HG02970 (cell line): ENCODE results near the gene DGKB.

ENCODE experiments used
- ATAC-seq: cut with Tn5 transposase; IDR thresholded peaks from one replicate; pipeline ENCODE4 v1.9.1; 2021; ENCODE audit warnings: mild to moderate bottlenecking, moderate library complexity, moderate number of reproducible peaks; ENCODE audit not compliant: unreplicated experiment, low FRiP score

The DGKB gene

GRCh38 chr7:14604606-14605005 is 297.9 kb downstream of the DGKB start:
- no peak for ATAC-seq

- ATAC-seq = no peak
These were observed 299.7 kb downstream of the DGKB start for GRCh38 chr7:14602851-14603250.

GRCh38 chr7:14600766-14601367 is 301.7 kb downstream of the DGKB start:
- no peak for ATAC-seq

- no peak for ATAC-seq
These were observed 303.6 kb downstream of the DGKB start for GRCh38 chr7:14598978-14599377.

- ATAC-seq = no peak
These were observed 306.1 kb downstream of the DGKB start for GRCh38 chr7:14596421-14596820.

GRCh38 chr7:14590206-14590605 is 312.3 kb downstream of the DGKB start:
- ATAC-seq = no peak

DNA sequence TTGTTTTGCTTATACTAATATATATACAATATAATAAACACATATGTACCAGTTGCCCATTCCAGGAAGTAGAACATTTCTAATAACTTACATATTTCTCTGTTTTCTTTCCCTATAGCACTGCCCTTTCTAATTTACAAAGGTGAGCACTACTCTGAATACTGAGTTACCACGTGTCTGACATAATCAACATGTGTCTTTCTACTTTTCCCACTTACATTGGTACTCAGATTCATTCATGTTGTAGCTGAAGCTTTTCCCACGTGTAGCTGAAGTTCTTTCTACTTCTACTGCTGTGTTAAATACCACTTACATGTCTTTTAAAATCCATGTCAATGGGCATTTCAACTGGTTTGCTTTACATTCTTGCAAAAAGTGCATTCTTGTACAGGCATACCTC is 317.3 kb downstream of the DGKB start:
- ATAC-seq = no peak

- ATAC-seq = no peak
These were observed 319.0 kb downstream of the DGKB start for GRCh38 chr7:14583518-14583917.

DNA sequence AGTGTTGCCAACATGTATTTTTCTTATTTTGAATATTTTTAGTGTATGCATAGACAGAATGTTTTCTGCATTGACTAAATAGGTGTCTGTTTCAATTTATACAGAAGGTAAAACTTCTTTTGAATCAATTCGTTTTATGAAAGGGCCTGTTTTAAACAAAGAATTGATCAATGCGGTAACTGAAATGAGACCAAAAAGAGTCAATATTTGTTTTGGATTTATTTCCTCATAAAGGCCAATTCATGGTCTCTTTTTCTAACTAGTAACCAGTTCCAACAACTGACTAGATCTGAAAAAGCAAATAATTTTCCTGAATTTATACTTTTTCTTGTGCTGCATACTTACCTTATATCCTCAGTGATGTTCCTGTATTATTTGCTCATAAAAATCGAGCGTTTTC is 320.5 kb downstream of the DGKB start:
- ATAC-seq = no peak

- no peak for ATAC-seq
These were observed 322.6 kb downstream of the DGKB start for GRCh38 chr7:14579971-14580370.

DNA sequence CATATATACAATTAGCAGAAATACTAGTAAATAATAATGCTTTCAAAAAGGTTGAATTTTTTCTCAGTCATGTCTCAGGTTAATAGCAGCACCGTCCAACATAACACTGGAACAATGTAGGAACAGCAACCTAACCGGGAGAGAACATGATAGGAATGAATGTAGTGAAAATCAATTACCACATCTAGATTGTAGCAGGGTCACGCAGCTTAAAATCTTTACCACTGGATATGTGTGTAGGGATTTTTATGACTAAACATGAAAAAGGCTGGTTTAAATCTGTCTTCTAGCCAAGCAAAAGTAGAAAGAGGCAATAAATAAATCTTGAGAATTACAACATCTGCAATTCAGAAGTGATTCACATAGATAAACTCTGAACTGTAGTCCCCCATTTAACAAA is 326.0 kb downstream of the DGKB start:
- no peak for ATAC-seq

GRCh38 chr7:14570750-14571607 is 331.6 kb downstream of the DGKB start:
- no peak for ATAC-seq

DNA sequence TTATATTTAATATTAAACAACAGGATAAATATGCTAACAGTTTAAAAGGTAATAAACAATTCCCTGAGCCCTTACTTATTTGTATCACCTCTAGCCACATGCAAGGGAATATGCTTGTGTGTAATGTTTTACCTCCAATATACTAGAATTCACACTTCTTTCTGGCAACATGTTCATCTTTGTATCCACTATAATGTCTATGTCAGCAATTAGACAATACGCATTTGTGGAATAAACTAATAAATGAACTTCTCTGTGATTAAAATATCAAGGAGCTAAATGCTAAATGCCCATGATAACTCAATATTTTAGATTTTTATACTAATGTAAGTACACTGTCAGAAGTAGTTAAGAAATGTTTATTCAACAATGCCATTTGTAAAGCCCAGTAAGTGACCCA is 350.5 kb downstream of the DGKB start:
- ATAC-seq = no peak

- ATAC-seq = no peak
These were observed 351.2 kb downstream of the DGKB start for GRCh38 chr7:14551310-14551709.

DNA sequence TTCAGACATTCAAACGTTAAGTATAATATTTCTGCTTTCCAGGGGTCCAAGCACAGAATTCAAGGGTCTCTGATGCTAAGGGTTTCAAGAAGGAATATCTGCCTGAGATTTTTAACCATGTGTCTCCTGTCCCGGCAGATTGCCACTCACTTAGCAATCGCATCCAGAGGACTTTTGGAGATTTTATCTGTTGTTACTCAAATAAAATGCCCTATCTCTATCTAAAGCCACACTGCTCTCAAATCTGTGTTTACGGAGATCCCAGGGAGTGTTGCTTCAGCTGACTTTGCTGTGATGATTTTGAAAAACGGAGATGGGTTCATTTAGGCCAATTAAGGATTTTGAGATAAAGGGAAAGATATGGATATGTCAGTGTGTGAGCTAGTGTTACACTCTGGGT is 359.9 kb downstream of the DGKB start:
- no peak for ATAC-seq

GRCh38 chr7:14521183-14521582 is 381.4 kb downstream of the DGKB start:
- ATAC-seq = no peak

DNA sequence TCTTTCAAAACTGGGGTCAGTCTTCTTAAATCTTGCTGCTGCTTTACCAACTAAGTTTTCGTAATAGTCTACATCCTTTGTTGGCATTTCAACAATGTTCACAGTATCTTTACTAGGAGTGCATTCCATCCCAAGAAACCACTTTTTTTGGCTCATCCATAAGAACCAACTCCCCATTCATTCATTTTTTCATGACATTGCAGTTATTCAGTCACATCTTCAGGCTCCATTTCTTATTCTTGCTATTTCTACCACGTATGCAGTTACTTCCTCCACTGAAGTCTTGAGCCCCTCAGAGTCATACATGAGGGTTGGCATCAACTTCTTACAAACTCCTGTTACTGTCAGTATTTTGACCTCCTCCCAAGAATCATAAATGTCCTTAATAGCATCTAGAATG is 392.3 kb downstream of the DGKB start:
- ATAC-seq = no peak

DNA sequence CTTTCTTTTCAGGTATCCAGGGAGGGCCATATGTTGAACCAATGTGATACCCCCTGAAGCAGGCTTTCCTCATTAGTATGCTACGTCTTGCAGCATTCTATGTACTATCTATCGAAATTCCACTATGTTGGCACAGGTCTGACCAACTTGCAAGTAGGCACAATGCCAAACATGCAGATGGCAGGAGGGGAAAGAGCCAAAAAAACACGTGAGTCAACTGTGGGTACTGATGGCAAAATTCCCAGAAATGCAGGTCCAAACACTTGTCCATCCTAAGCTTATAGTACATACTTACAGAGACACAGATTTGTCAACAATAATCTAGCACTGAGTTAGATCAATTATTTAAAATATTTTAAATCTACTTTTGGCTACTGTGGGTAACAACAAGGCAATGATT is 394.9 kb downstream of the DGKB start:
- no peak for ATAC-seq

DNA sequence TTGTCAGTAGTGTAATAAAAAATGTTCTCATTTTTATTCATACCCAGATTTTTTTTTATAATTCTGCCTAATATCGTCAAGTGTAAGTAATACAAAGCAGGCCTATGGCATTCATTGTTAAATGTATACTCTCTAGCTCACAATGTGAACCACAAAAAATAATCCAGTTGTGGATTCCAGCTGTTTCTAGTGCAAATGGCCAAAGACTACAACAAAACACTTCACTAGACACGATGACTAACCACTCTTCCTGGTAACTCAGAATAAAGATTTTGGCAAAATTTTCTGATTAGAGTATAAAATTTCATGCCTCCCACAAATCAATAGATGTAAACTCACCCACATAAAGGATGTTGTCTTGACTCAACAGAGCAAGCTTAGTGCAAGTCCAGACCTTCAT is 396.6 kb downstream of the DGKB start:
- ATAC-seq = no peak

DNA sequence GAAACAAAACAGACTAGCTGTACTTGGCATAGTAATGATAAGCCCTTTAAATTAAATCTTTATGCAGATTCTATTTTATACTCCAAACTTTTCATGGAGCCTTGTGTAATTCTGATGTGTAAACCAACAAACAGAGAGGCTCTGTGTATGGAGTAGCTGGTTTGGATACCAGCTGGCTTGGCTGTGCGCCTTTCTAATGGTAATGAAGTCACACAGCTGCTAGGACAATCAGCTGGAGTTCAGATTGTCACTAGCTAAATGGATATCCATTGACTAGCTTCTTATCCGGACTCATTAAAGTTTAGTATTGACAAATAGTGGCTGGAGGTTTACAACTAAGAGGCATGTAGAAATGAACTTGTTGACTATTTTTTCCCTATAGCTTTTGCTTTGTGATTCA is 398.4 kb downstream of the DGKB start:
- no peak for ATAC-seq

- ATAC-seq = no peak
These were observed 398.9 kb downstream of the DGKB start for GRCh38 chr7:14503623-14504022.

DNA sequence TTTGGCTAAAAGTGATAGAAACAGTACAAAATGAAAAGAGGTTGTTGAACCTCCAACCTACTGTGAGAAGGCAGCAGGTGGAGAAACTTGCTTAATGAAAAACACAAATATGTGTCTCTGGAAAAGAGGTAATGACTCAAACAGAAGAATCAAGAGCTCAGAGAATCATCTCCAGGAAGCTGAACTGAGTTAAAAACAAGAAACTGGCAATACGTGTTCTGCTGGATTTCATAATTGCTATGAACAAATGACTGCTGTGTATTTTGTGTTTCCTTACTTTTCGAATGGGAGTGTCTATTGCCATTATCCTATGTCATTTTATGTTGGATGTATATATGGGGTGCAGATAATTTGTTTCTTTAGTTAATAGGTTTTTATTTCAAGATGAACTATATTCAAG is 401.1 kb downstream of the DGKB start:
- ATAC-seq = no peak
